ENCODE measurements around the gene UBA3. TPM values are rescaled to one million over a fixed set of nuclear protein-coding genes. Genes with fewer than 3 reads are reported as not detected.

UBA3 gene
- total RNA-seq, 1 donor from 2014 or later: 84.4 TPM

GRCh38 chr3:69104586-69104985 lies 24.4 kb upstream of the UBA3 start:
- intact Hi-C loops (cut with DNase I): no loop called here
- no peak for ATAC-seq (ENCODE audit: poor library complexity)
- no peak for DNase-seq

- DNase-seq: no peak
- intact Hi-C loops (cut with DNase I): no loop called here
- ATAC-seq (ENCODE audit: poor library complexity): peak; percentile 56
Observed at GRCh38 chr3:69103123-69103522, 23.0 kb upstream of the UBA3 start.

- ATAC-seq (ENCODE audit: poor library complexity): no peak
- DNase-seq: no peak
- intact Hi-C loops (cut with DNase I): no loop called here
Observed at GRCh38 chr3:69102384-69102783, 22.2 kb upstream of the UBA3 start.

GRCh38 chr3:69099576-69099975 lies 19.4 kb upstream of the UBA3 start:
- peak; percentile 26 for ATAC-seq (ENCODE audit: poor library complexity)
- DNase-seq: no peak
- intact Hi-C loops (cut with DNase I): no loop called here

GRCh38 chr3:69097407-69098086 lies 17.4 kb upstream of the UBA3 start:
- intact Hi-C loops (cut with DNase I): no loop called here
- no peak for DNase-seq
- ATAC-seq (ENCODE audit: poor library complexity): no peak

- intact Hi-C loops (cut with DNase I): no loop called here
Observed at GRCh38 chr3:69096299-69096698, 16.1 kb upstream of the UBA3 start.

GRCh38 chr3:69095636-69096035 lies 15.5 kb upstream of the UBA3 start:
- DNase-seq (no peak), ATAC-seq (ENCODE audit: poor library complexity) (no peak)
- intact Hi-C loops (cut with DNase I): no loop called here

More at GRCh38 chr3:69096299-69096698, 16.1 kb upstream of the UBA3 start:
- DNase-seq: no peak
- no peak for ATAC-seq (ENCODE audit: poor library complexity)

GRCh38 chr3:69094467-69095205 lies 14.5 kb upstream of the UBA3 start:
- ATAC-seq (ENCODE audit: poor library complexity) (peak; percentile 4), DNase-seq (no peak)
- intact Hi-C loops (cut with DNase I): no loop called here

- ATAC-seq (ENCODE audit: poor library complexity) (no peak), DNase-seq (no peak)
- intact Hi-C loops (cut with DNase I): no loop called here
Observed at GRCh38 chr3:69092030-69092516, 11.9 kb upstream of the UBA3 start.

- intact Hi-C loops (cut with DNase I): no loop called here
- ATAC-seq (ENCODE audit: poor library complexity): no peak
- no peak for DNase-seq
Observed at GRCh38 chr3:69091389-69092029, 11.3 kb upstream of the UBA3 start.

GRCh38 chr3:69090021-69090420 lies 9.9 kb upstream of the UBA3 start:
- DNase-seq: no peak
- intact Hi-C loops (cut with DNase I): no loop called here
- no peak for ATAC-seq (ENCODE audit: poor library complexity)

- no peak for ATAC-seq (ENCODE audit: poor library complexity)
- intact Hi-C loops (cut with DNase I): no loop called here
- DNase-seq: no peak
Observed at GRCh38 chr3:69088063-69088462, 7.9 kb upstream of the UBA3 start.

- DNase-seq (no peak), ATAC-seq (ENCODE audit: poor library complexity) (peak; percentile 38)
- intact Hi-C loops (cut with DNase I): no loop called here
Observed at GRCh38 chr3:69087030-69087791, 7.0 kb upstream of the UBA3 start.

GRCh38 chr3:69085833-69086722 lies 5.9 kb upstream of the UBA3 start:
- DNase-seq: peak; percentile 90
- ATAC-seq (ENCODE audit: poor library complexity): peak; percentile 69
- intact Hi-C loops (cut with DNase I): no loop called here

GRCh38 chr3:69085168-69085832 lies 5.1 kb upstream of the UBA3 start:
- DNase-seq: peak; percentile 56
- peak; percentile 33 for ATAC-seq (ENCODE audit: poor library complexity)
- intact Hi-C loops (cut with DNase I): no loop called here

- peak; percentile 97 for DNase-seq
- peak; percentile 76 for ATAC-seq (ENCODE audit: poor library complexity)
- intact Hi-C loops (cut with DNase I): no loop called here
Observed at GRCh38 chr3:69084326-69085167, 4.4 kb upstream of the UBA3 start, which contains the start of gene ARL6IP5. ARL6IP5 (plus strand) TSS chr3:69084937; CDS start chr3:69085048, 111 bp downstream.

GRCh38 chr3:69082805-69083204 lies 2.6 kb upstream of the UBA3 start:
- no peak for ATAC-seq (ENCODE audit: poor library complexity)
- no peak for DNase-seq
- intact Hi-C loops (cut with DNase I): no loop called here

Measured in Right ventricle myocardium superior (tissue), 1 donor.